ENCODE measurements around the gene S100PBP.

The S100PBP gene

GRCh38 chr1:32894019-32894600, 76.7 kb downstream of the S100PBP start:
- peak overlapping the region; percentile 74 for H3K4me3 Mint-ChIP-seq
- H3K4me1 Mint-ChIP-seq, result peaks cover 18% of the 10 kb centered on the region
- H3K36me3 Mint-ChIP-seq (ENCODE audit: low read depth), result no peaks in the 10 kb centered on the region
- H3K9me3 Mint-ChIP-seq, result peaks cover 4% of the 10 kb centered on the region
- H3K27me3 Mint-ChIP-seq (ENCODE audit: low read depth, poor library complexity), result peaks cover 58% of the 10 kb centered on the region
- DNase-seq, result no peak
- no peak for TF ChIP-seq CTCF (IDR thresholded peaks at IDR 0.05)
- H3K27ac Mint-ChIP-seq, result no peak overlapping the region

GRCh38 chr1:32894681-32895080, 77.2 kb downstream of the S100PBP start:
- Mint-ChIP-seq H3K4me3 (no peak overlapping the region), H3K27me3 (ENCODE audit: low read depth, poor library complexity) (peaks cover 58% of the 10 kb centered on the region)

GRCh38 chr1:32895325-32896215, 78.1 kb downstream of the S100PBP start:
- peaks cover 58% of the 10 kb centered on the region for H3K27me3 Mint-ChIP-seq (ENCODE audit: low read depth, poor library complexity)
- no peak for TF ChIP-seq CTCF (IDR thresholded peaks at IDR 0.05)
- no peak overlapping the region for H3K4me3 Mint-ChIP-seq
- no peaks in the 10 kb centered on the region for H3K36me3 Mint-ChIP-seq (ENCODE audit: low read depth)
- peaks cover 4% of the 10 kb centered on the region for H3K9me3 Mint-ChIP-seq
- H3K4me1 Mint-ChIP-seq, result peaks cover 18% of the 10 kb centered on the region
- no peak overlapping the region for H3K27ac Mint-ChIP-seq
- no peak for DNase-seq

More at GRCh38 chr1:32894681-32895080, 77.2 kb downstream of the S100PBP start:
- TF ChIP-seq CTCF (IDR thresholded peaks at IDR 0.05), result no peak
- Mint-ChIP-seq H3K9me3 (peaks cover 4% of the 10 kb centered on the region), H3K36me3 (ENCODE audit: low read depth) (no peaks in the 10 kb centered on the region), H3K4me1 (peaks cover 18% of the 10 kb centered on the region), H3K27ac (no peak overlapping the region)
- no peak for DNase-seq

- Mint-ChIP-seq H3K4me1 (peaks cover 18% of the 10 kb centered on the region), H3K27ac (no peak overlapping the region), H3K9me3 (peaks cover 4% of the 10 kb centered on the region), H3K4me3 (no peak overlapping the region), H3K27me3 (ENCODE audit: low read depth, poor library complexity) (peaks cover 56% of the 10 kb centered on the region), H3K36me3 (ENCODE audit: low read depth) (no peaks in the 10 kb centered on the region)
- no peak for DNase-seq
- TF ChIP-seq CTCF (IDR thresholded peaks at IDR 0.05), result no peak
These were observed 79.0 kb downstream of the S100PBP start for GRCh38 chr1:32896451-32896850.

GRCh38 chr1:32897082-32898049, 79.9 kb downstream of the S100PBP start:
- Mint-ChIP-seq H3K36me3 (ENCODE audit: low read depth) (no peaks in the 10 kb centered on the region), H3K27ac (no peak overlapping the region), H3K4me1 (peaks cover 12% of the 10 kb centered on the region), H3K4me3 (no peak overlapping the region), H3K9me3 (peaks cover 2% of the 10 kb centered on the region), H3K27me3 (ENCODE audit: low read depth, poor library complexity) (peaks cover 56% of the 10 kb centered on the region)
- no peak for DNase-seq
- no peak for TF ChIP-seq CTCF (IDR thresholded peaks at IDR 0.05)

All from nephron progenitor cell (in vitro differentiated cells).